HFF-Myc (cell line): ENCODE measurements around the gene CACNA1C.

ENCODE experiments used
- DNase-seq: peaks from one replicate; pipeline ENCODE4 v3.0.0-alpha.2; 2011; ENCODE audit warnings: low read depth; ENCODE audit errors: extremely low read depth
- H3K4me3 ChIP-seq: replicated peaks from 2 replicates; pipeline ENCODE4 v1.5.1; 2011; ENCODE audit warnings: low read depth, mild to moderate bottlenecking, control low read depth, low read length
- TF ChIP-seq, protein P1 (sequence below): IDR thresholded peaks from 2 replicates; pipeline ENCODE4 v1.5.1; 2012; ENCODE audit warnings: mild to moderate bottlenecking, low read depth, low read length, control low read depth; ENCODE audit errors: missing control alignments

The CACNA1C gene

DNA sequence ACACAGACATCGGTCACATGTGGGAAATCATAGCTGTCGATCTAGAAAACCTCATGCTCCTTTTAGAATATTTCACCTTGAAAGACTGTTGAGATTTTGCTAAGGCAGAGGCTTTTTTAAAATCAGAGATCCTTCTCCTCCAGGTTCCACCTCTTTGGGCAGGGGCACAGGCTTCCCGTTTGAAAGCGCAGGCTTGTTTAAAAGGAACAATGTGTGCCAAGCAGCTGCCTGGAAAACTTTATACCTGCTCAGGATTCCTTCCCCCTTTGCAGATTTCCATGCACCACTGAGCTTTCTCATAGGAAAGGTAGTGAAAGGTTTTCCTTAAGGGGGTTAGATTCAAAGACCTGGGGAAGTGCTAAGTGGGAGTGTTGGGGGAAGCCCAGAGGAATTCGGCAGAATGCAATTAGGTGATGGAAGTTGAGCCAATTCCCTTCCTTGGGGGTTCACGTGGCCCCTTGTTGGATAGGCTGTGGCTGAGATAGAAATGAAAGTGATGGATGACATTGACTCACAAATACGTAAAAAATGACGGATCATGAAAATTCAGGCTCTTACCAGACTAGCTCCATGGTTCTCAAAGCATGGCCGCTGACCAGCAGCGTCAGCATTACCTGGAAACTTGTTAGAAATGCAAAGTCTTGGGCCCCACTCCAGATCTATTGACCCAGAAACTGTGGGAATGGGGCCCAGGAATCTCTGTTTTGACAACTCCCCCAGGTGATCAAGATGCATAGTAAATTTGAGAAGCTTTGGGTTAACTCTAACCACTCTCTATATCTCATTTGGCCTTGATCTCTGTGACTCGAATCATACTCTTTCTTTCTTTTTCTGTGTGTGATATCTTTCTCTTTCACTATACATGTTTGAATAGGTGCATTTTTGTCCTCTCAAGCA lies 460.6 kb downstream of the CACNA1C start:
- TF ChIP-seq, protein P1, sequence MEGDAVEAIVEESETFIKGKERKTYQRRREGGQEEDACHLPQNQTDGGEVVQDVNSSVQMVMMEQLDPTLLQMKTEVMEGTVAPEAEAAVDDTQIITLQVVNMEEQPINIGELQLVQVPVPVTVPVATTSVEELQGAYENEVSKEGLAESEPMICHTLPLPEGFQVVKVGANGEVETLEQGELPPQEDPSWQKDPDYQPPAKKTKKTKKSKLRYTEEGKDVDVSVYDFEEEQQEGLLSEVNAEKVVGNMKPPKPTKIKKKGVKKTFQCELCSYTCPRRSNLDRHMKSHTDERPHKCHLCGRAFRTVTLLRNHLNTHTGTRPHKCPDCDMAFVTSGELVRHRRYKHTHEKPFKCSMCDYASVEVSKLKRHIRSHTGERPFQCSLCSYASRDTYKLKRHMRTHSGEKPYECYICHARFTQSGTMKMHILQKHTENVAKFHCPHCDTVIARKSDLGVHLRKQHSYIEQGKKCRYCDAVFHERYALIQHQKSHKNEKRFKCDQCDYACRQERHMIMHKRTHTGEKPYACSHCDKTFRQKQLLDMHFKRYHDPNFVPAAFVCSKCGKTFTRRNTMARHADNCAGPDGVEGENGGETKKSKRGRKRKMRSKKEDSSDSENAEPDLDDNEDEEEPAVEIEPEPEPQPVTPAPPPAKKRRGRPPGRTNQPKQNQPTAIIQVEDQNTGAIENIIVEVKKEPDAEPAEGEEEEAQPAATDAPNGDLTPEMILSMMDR, result no peak
- no peak for DNase-seq
- H3K4me3 ChIP-seq, result no peak overlapping the region

DNA sequence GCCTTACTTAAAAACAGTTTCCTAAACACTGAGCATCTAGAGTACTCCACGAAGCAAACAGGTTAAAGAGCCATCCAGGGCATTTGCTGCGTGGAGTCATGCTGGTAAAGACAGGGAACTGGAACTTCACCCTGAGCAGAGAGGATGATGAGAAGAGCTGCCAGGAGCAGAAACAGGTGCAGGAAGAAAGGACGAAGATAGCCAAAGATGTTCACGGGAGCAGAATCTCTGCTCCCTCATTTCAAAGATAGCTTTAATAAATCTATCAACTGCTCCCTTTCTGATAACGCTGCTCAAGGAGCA lies 461.2 kb downstream of the CACNA1C start:
- TF ChIP-seq, protein P1, result no peak
- no peak for DNase-seq
- H3K4me3 ChIP-seq, result no peak overlapping the region

DNA sequence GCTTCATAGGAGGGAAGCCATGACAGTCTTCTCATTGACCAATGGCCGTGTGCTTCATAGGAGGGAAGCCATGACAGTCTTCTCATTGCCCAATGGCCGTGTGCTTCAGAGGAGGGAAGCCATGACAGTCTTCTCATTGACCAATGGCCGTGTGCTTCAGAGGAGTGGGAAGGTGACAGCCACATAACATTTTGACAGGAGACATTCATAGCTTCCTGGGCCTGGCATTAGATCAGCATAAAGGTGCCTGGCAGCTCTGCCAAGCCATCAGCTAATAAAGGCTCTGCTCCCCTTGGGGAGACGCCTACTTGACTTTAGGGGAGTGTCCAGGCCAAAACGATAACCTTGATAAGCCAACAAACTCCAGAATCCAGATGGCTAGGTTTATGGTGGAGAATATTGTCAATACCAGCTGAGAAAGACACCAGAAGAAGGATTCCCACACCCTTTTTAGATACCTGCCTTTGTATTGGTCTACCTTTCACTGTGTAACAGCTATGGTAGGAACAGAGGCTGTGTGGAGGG lies 468.0 kb downstream of the CACNA1C start:
- DNase-seq, result no peak
- TF ChIP-seq, protein P1, result no peak
- no peak overlapping the region for H3K4me3 ChIP-seq

DNA sequence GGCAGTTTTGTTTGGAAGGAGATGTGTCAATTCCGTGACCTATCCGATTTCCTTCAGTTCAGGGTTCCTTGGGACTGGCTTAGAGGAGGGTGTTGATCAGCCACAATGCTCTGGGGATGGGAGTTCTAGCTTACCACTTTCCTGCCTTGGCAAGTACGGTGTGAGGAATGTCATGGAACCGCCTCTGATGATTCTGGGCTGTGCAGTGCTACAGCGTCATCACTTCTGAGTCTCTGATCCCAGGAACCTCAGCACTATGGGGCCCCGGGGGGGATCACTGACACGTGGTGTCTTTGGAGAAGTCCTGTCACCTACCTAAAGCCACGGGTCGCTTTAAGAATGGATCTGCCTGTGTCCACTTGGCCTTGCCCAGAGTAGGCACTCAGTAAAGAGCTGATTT lies 470.5 kb downstream of the CACNA1C start:
- TF ChIP-seq, protein P1, result no peak
- no peak for DNase-seq
- no peak overlapping the region for H3K4me3 ChIP-seq

DNA sequence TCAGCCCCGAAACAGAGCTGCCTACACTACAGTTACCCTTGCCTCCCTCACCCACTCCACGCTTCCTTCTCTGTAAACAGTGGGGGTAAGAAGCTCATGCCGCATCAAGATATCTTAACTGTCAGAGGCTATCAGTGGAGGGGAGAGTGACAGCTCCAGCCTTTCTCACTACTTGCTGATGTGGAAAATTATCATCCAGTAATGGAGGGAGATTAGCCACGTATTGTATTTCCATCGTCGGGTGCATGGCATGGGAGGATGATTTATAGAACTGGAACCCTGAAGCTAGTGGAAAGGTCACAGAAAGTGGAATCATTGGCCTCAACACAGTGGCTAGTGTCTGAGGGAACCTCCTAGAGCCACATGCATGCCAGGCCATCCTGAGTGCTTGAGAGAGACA lies 471.1 kb downstream of the CACNA1C start:
- no peak for DNase-seq
- TF ChIP-seq, protein P1, result no peak
- H3K4me3 ChIP-seq, result no peak overlapping the region

DNA sequence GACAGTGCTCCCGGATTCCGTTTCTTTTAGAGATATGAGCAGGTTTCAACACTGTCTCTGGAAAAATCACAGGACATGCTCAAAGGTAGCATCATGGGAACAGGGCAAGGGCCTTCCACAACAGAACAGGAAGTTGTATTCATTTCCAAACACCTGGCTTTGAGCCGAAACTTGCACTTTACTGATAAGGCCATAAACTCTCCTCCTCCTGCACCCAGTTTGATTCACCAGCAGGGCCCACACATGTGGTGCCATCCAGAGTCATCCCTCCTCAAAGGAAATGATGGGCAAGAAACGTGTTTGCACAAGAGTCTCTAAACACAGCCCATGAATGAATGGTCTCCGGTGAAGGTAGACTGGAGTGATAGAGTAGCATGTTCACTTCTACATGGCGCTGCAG lies 473.6 kb downstream of the CACNA1C start:
- no peak for DNase-seq
- TF ChIP-seq, protein P1, result no peak
- no peak overlapping the region for H3K4me3 ChIP-seq
